Endothelial cell of umbilical vein (primary cell): ENCODE measurements around the gene TEX53. TPM values are rescaled to one million over a fixed set of nuclear protein-coding genes. Genes with fewer than 3 reads are reported as not detected.

Experiments
- BruUV-seq: library from RNA; stranded (reverse); fragments of 400-500 nt; replicated peaks from 2 replicates; lab custom pipeline; 2021; lab: Mats Ljungman, UMichigan
- CTCF ChIA-PET: fragments of 300-600, 350-600 bp; sonication (Branson Sonifier 250); formaldehyde crosslinking; loops from one replicate; lab custom pipeline; 2021; ENCODE audit warnings: antibody characterized with exemption, inconsistent platforms; lab: Charles Lee
- POLR2A ChIA-PET: fragments of 300-600, 350-600 bp; sonication (Branson Sonifier 250); formaldehyde crosslinking; loops from one replicate; lab custom pipeline; 2021; ENCODE audit warnings: antibody characterized with exemption, inconsistent platforms; lab: Charles Lee
- DNase-seq: peaks from one replicate; pipeline ENCODE4 v3.0.0-alpha.2; 2011; ENCODE audit warnings: low read depth, low spot score
- FAIRE-seq: peaks from 2 replicates; lab custom pipeline; 2011; peaks lifted over from hg19 to GRCh38; lab: Jason Lieb, UNC
- H2AFZ ChIP-seq: 2 replicates; pipeline ENCODE4 v1.6.0; 2012; ENCODE audit warnings: low read depth, low read length, control low read depth, inconsistent platforms
- H3K27ac ChIP-seq: 2 replicates; pipeline ENCODE4 v1.5.1; 2011; ENCODE audit warnings: low read depth, mild to moderate bottlenecking, control low read depth, low read length, moderate library complexity; ENCODE audit not compliant: insufficient read depth
- H3K27me3 ChIP-seq, 2 experiments: 2 replicates each; pipeline versions ENCODE4 v1.6.0 to v1.6.1; 2011; ENCODE audit warnings: low read length in 2 of 2, mixed read lengths in 1 of 2; ENCODE audit not compliant: control insufficient read depth in 2 of 2, insufficient read depth in 2 of 2
- H3K36me3 ChIP-seq, 2 experiments: 2 replicates in 1 of 2; 3 replicates in 1 of 2; pipeline ENCODE4 v1.5.1; 2011; ENCODE audit warnings: low read length in 2 of 2, mild to moderate bottlenecking in 1 of 2, moderate library complexity in 1 of 2; ENCODE audit not compliant: control insufficient read depth in 2 of 2, insufficient read depth in 2 of 2; ENCODE audit errors: extremely low read depth in 1 of 2
- H3K4me1 ChIP-seq: 3 replicates; pipeline ENCODE4 v1.5.1; 2011; ENCODE audit warnings: mild to moderate bottlenecking, low read length; ENCODE audit not compliant: control insufficient read depth, insufficient read depth; ENCODE audit errors: extremely low read depth
- H3K4me2 ChIP-seq: 2 replicates; pipeline ENCODE4 v1.6.1; 2011; ENCODE audit warnings: low read length, control low read depth, mixed read lengths; ENCODE audit not compliant: insufficient read depth
- H3K4me3 ChIP-seq, 3 experiments: fragments of 200-600 bp in 1 of 3; sonication (generic), shearing (Covaris generic) in 1 of 3; replicated peaks in 1 of 3; 2 replicates each; pipeline ENCODE4 v1.5.1; 2011 to 2016; ENCODE audit warnings: control low read depth in 3 of 3, low read length in 3 of 3, mild to moderate bottlenecking in 2 of 3, inconsistent platforms in 1 of 3, low read depth in 1 of 3, moderate library complexity in 1 of 3; ENCODE audit not compliant: insufficient read depth in 1 of 3
- H3K79me2 ChIP-seq: 2 replicates; pipeline ENCODE4 v1.6.0; 2012; ENCODE audit warnings: low read length, inconsistent platforms; ENCODE audit not compliant: control insufficient read depth, insufficient read depth
- H3K9ac ChIP-seq: replicated peaks from 2 replicates; pipeline ENCODE3; 2011; ENCODE audit warnings: low read length, control low read depth; ENCODE audit not compliant: insufficient read depth; ENCODE audit errors: extremely low read depth
- H3K9me1 ChIP-seq: replicated peaks from 3 replicates; pipeline ENCODE4 v1.6.0; 2011; ENCODE audit warnings: mild to moderate bottlenecking, low read length; ENCODE audit not compliant: control insufficient read depth, insufficient read depth; ENCODE audit errors: extremely low read depth
- H3K9me3 ChIP-seq: replicated peaks from 2 replicates; pipeline ENCODE4 v1.5.1; 2012; ENCODE audit warnings: low read length, inconsistent platforms; ENCODE audit not compliant: control insufficient read depth, insufficient read depth
- H4K20me1 ChIP-seq: replicated peaks from 2 replicates; pipeline ENCODE3; 2011; ENCODE audit warnings: mild to moderate bottlenecking, low read length; ENCODE audit not compliant: control insufficient read depth, insufficient read depth; ENCODE audit errors: extremely low read depth
- CTCF ChIP-seq, 2 donors: IDR thresholded peaks; 1 replicate in 1 of 2; 2 replicates in 1 of 2; pipeline ENCODE4 v1.5.1; 2011; ENCODE audit warnings: low read length in 2 of 2, mild to moderate bottlenecking in 2 of 2, moderate library complexity in 2 of 2, control low read depth in 1 of 2, inconsistent platforms in 1 of 2, low read depth in 1 of 2; ENCODE audit not compliant: insufficient read depth in 1 of 2; ENCODE audit errors: extremely low read depth in 1 of 2
- EZH2 ChIP-seq: IDR thresholded peaks from 2 replicates; pipeline ENCODE4 v1.6.1; 2012; ENCODE audit warnings: borderline replicate concordance, low read depth, mild to moderate bottlenecking, moderate library complexity, low read length, inconsistent platforms; ENCODE audit not compliant: severe bottlenecking
- FOS ChIP-seq: IDR thresholded peaks from 2 replicates; pipeline ENCODE4 v1.6.1; 2011; ENCODE audit warnings: mild to moderate bottlenecking, low read length, moderate library complexity, borderline replicate concordance; ENCODE audit not compliant: insufficient read depth
- GATA2 ChIP-seq: IDR thresholded peaks from 2 replicates; pipeline ENCODE4 v1.7.0; 2011; ENCODE audit warnings: low read depth, mild to moderate bottlenecking, moderate library complexity, mixed read lengths, low read length; ENCODE audit not compliant: insufficient read length, insufficient read depth
- JUN ChIP-seq: IDR thresholded peaks from 2 replicates; pipeline ENCODE4 v1.6.1; 2011; ENCODE audit warnings: borderline replicate concordance, low read depth; ENCODE audit not compliant: insufficient read length, insufficient read depth
- MYC ChIP-seq: IDR thresholded peaks from one replicate; pipeline ENCODE4 v1.6.1; 2011; ENCODE audit warnings: mild to moderate bottlenecking, low read depth, low read length
- POLR2A ChIP-seq: IDR thresholded peaks from 2 replicates; pipeline ENCODE4 v1.6.1; 2012; ENCODE audit warnings: low read depth, mild to moderate bottlenecking, control low read depth, low read length
- POLR2AphosphoS5 ChIP-seq: IDR thresholded peaks from 2 replicates; pipeline ENCODE4 v1.6.1; 2012; ENCODE audit warnings: low read depth, mild to moderate bottlenecking, control low read depth, low read length, moderate library complexity; ENCODE audit not compliant: insufficient read depth
- dilution Hi-C: fragments of 300-500 bp; cut with MboI; formaldehyde crosslinking; loops from one replicate; pipeline ENCODE4 v1.15.0; 2019; ENCODE audit warnings: low sequenced_read_pairs; ENCODE audit not compliant: extremely low pct_ligation_motif_present
- intact Hi-C: fragments of 100-400 bp; cut with micrococcal nuclease; formaldehyde crosslinking; loops from one replicate; pipeline ENCODE4 v1.10.0; 2022
- polyA plus RNA-seq, 4 experiments: library from polyadenylated mRNA; depleted of rRNA in 3 of 4; stranded (reverse) in 3 of 4; unstranded in 1 of 4; fragments of >200 nt; gene quantifications; 2 replicates each; pipeline versions ENCODE4 v1.2.1 to v1.2.3, GENCODE V29; 2011 to 2012; ENCODE audit warnings: missing spikeins in 1 of 4
- total RNA-seq: library from RNA; stranded (reverse); gene quantifications from 2 replicates; pipeline ENCODE4 v1.2.3, GENCODE V29; 2021
- TF ChIP-seq, protein P1 (sequence below): IDR thresholded peaks from 2 replicates; pipeline ENCODE4 v1.6.1; 2011; ENCODE audit not compliant: insufficient read depth, insufficient read length

Gene TEX53
- total and polyA plus RNA-seq, 2 donors (not counting 3 experiments of a cell fraction or from before 2014, with no cell fraction given): not detected

DNA sequence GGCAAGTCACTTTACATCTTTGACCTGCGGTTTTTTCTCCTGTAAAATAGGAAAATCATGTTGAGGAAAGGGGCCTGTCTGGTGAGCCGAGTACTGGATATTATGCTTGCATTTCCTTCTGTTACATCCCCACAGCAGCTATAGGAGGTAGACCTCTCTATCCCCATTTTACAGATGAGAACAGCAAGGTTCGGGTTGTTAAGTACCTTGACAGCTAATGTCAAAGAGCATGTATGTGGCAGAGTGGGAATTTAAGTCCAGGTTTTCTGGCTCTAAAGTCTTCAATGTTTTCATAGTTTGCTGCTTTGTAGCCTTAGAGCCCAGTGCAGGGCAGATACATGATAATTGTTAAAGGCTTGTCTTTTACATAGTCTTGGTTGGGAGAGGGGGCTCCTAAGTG is 43.7 kb downstream of the TEX53 start:
- Histone ChIP-seq H3K4me1 (peaks cover 10% of the 10 kb centered on the region), H3K9me1 (no peaks in the 10 kb centered on the region), H3K27ac (no peak overlapping the region), H3K4me2 (no peak overlapping the region), H4K20me1 (no peaks in the 10 kb centered on the region), H3K27me3 (no peaks in the 10 kb centered on the region), H3K4me3 (no peak overlapping the region), H3K36me3 (no peaks in the 10 kb centered on the region), H3K9ac (no peak overlapping the region), H2AFZ (no peak overlapping the region), H3K79me2 (no peaks in the 10 kb centered on the region), H3K9me3 (no peaks in the 10 kb centered on the region)
- no TSS peak for BruUV-seq
- dilution Hi-C loops (no loop called here), intact Hi-C loops (no loop called here)
- no peak for TF ChIP-seq GATA2
- no peak for TF ChIP-seq POLR2AphosphoS5
- TF ChIP-seq FOS: no peak
- no peak for TF ChIP-seq POLR2A
- TF ChIP-seq, protein P1, sequence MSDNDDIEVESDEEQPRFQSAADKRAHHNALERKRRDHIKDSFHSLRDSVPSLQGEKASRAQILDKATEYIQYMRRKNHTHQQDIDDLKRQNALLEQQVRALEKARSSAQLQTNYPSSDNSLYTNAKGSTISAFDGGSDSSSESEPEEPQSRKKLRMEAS: no peak
- TF ChIP-seq EZH2: no peak
- no peak for TF ChIP-seq JUN
- no peak for TF ChIP-seq MYC
- TF ChIP-seq CTCF (IDR thresholded peaks at IDR 0.05; ENCODE audit: extremely low read depth in 1 of 2, insufficient read depth in 1 of 2, low read depth in 1 of 2, low read length in 2 of 2): no peak
- DNase-seq: no peak
- ChIA-PET POLR2A (no interaction called here), CTCF (interaction anchor here (1.0 kb wide), 1 partner anchor 22 kb away, joined by 3 read pairs; no protein-coding TSS in a partner anchor)
- no peak for FAIRE-seq
